HUES48 (cell line): ENCODE results near the gene AK4.
A peak's percentile ranks its signal among the peaks of the same experiment; 100 is the strongest.

Experiments
- H3K27ac ChIP-seq: one replicate; pipeline ENCODE4 v1.7.0; 2013; ENCODE audit warnings: low read depth, low read length, inconsistent platforms
- H3K27me3 ChIP-seq: 2 replicates; pipeline ENCODE4 v1.6.1; 2013; ENCODE audit warnings: mild to moderate bottlenecking, low read length; ENCODE audit not compliant: control insufficient read depth, insufficient read depth
- H3K36me3 ChIP-seq: 2 replicates; pipeline ENCODE4 v1.6.1; 2013; ENCODE audit warnings: low read length; ENCODE audit not compliant: control insufficient read depth, insufficient read depth
- H3K4me1 ChIP-seq: 2 replicates; pipeline ENCODE4 v1.6.1; 2013; ENCODE audit warnings: mild to moderate bottlenecking, low read length; ENCODE audit not compliant: control insufficient read depth, insufficient read depth
- H3K4me3 ChIP-seq: 2 replicates; pipeline ENCODE4 v1.5.1; 2013; ENCODE audit warnings: mild to moderate bottlenecking, low read depth, low read length
- H3K9ac ChIP-seq: 2 replicates; pipeline ENCODE4 v1.6.1; 2013; ENCODE audit warnings: mild to moderate bottlenecking, low read depth, low read length, moderate library complexity
- H3K9me3 ChIP-seq: 2 replicates; pipeline ENCODE4 v1.6.1; 2013; ENCODE audit warnings: low read length; ENCODE audit not compliant: control insufficient read depth, insufficient read depth

AK4 gene

DNA sequence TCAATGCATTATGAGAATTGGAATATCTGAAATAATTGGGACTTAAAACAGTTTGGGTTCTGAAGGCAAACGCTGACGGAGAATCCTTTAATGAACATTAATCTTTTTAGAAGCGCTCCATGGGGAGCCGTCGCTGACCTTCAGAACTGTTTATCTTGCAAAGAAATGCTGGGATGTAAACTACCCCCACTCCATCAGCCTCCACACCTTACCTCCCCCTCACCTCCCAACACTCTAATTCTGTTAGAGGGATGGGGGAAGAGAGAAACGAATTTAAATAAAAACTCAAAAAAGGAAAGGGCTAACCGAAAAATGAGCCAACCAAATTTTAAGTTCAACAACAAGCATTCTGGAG is 117.3 kb downstream of the AK4 start:
- Histone ChIP-seq H3K9ac (no peak overlapping the region), H3K27me3 (peaks cover 6% of the 10 kb centered on the region), H3K9me3 (no peaks in the 10 kb centered on the region), H3K4me1 (peaks cover 25% of the 10 kb centered on the region), H3K27ac (no peak overlapping the region), H3K36me3 (no peaks in the 10 kb centered on the region), H3K4me3 (peak overlapping the region; percentile 80)

DNA sequence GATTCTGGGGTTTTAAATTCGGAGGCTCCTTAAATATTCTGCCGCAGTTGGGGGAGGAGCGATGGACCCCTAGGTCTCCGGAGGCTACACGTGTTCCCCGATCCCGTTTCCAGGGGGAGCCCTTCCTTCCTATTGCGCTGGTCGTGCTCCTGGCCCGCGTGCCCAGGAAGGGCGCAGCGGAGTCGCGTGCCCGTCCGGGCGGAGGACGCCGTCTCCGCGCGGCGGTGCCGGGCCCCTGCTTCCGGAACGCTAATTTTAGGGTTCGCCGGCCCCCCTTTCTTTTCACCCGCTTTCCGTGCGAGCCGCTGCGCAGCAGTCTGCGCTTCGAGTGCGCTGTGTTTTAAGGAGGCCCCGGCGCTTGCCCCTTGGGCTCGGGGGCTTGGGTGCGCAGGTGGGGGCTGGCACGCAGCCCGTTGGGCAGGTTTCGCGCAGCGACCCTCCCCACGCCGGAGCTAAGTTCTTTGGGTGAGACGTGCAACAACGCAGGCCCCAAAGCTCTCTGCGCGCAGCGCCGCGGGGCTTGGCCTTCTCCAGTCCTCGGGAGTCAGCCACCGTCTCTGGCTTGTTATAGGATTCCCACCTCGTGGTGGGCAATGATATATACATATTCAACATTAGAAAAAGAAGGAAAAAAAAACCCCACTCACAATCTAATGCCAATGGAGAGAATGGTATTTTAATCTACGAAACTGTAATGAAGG is 117.8 kb downstream of the AK4 start:
- Histone ChIP-seq H3K36me3 (no peaks in the 10 kb centered on the region), H3K27ac (peak overlapping the region; percentile 70), H3K4me3 (peak overlapping the region; percentile 80), H3K9me3 (no peaks in the 10 kb centered on the region), H3K9ac (peak overlapping the region; percentile 76), H3K4me1 (peaks cover 25% of the 10 kb centered on the region), H3K27me3 (peaks cover 6% of the 10 kb centered on the region)

DNA sequence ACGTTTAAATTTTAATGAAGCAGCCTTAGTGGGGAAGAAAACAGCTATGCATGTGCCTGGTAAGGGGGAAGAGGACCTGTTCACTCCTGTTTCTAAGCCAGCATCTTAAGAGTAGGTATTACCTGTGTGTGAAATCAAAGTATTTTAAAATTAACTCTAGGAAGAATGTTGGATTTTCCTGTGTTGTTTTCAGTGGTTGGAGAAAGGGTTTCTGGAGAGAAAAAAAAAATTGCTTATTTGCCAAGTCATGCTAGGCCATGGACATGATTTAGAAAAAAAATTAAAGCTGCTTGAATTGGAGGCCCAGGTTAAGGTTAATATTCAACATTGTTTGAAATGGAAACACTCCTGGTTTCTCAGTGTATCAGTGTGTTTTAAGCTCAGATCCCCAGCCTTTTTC is 118.5 kb downstream of the AK4 start:
- H3K27ac ChIP-seq: no peak overlapping the region
- H3K4me3 ChIP-seq: peak overlapping the region; percentile 80
- H3K36me3 ChIP-seq: no peaks in the 10 kb centered on the region
- no peaks in the 10 kb centered on the region for H3K9me3 ChIP-seq
- H3K27me3 ChIP-seq: peaks cover 6% of the 10 kb centered on the region
- H3K9ac ChIP-seq: no peak overlapping the region
- peaks cover 25% of the 10 kb centered on the region for H3K4me1 ChIP-seq

DNA sequence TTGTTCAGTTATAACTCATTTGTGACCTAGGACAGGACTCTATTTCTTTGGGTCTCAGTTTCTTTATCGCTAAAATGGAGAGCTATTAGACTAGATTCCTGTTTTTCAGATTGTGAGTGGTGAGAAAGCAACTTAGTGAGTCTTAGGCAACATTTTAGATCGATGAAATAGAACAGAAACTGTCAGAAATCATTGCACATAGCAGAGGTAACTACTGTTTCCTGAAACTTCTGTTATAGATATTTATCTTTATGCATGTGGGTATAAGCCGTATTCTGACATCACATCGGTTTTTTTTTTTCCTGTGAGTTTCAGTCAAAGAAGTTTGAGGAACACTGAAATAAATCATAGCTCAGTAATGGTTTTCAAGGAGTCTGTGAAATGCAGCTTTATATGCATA is 119.3 kb downstream of the AK4 start:
- H3K9ac ChIP-seq: no peak overlapping the region
- no peak overlapping the region for H3K27ac ChIP-seq
- H3K4me3 ChIP-seq: no peak overlapping the region

DNA sequence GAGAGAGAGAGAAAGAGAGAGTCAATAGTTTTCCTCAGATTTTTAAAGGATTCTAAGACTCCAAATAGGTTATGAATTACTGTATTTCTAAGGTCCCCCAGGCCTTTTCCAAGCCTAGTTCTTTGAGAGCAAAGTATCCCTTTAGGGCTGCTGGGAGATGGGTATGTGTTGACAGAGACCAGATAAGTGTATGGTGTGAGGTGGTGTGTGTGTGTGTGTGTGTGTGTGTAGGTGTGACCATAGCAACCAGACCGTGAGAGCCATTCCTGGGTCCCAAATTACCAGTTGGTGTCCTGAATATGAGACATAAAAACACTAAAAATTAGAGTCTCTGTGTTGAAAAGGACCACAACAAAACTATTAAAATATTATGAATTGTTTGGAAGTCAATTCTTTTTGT is 119.7 kb downstream of the AK4 start:
- Histone ChIP-seq H3K4me3 (no peak overlapping the region), H3K27ac (peak overlapping the region; percentile 33), H3K4me1 (peaks cover 25% of the 10 kb centered on the region), H3K36me3 (no peaks in the 10 kb centered on the region), H3K27me3 (peaks cover 6% of the 10 kb centered on the region), H3K9ac (no peak overlapping the region), H3K9me3 (no peaks in the 10 kb centered on the region)

More for the DNA sequence above, 119.3 kb downstream of the AK4 start:
- Histone ChIP-seq H3K36me3 (no peaks in the 10 kb centered on the region), H3K9me3 (no peaks in the 10 kb centered on the region), H3K27me3 (peaks cover 6% of the 10 kb centered on the region), H3K4me1 (peaks cover 25% of the 10 kb centered on the region)

DNA sequence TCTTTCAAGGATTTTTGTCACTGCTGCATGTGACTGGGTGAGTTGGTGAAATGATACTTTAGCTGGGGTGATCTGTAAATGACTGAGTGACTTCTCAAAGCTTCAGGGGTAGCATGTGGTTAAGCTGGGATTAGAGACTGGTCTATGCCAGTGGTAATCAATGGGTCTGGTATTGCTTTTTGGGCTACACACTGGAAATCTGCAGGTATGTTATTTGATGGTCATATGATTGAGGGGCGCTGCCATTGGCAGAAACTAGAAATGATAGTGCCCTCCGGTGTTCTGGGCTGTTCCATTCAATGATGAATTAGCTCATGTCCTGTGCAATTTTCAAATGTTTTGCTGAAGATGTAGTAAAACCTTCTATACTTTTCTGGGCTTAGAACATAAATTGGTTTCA is 121.6 kb downstream of the AK4 start:
- Histone ChIP-seq H3K4me1 (peaks cover 21% of the 10 kb centered on the region), H3K27ac (no peak overlapping the region), H3K27me3 (peaks cover 6% of the 10 kb centered on the region), H3K4me3 (no peak overlapping the region), H3K9ac (no peak overlapping the region), H3K36me3 (no peaks in the 10 kb centered on the region), H3K9me3 (no peaks in the 10 kb centered on the region)

DNA sequence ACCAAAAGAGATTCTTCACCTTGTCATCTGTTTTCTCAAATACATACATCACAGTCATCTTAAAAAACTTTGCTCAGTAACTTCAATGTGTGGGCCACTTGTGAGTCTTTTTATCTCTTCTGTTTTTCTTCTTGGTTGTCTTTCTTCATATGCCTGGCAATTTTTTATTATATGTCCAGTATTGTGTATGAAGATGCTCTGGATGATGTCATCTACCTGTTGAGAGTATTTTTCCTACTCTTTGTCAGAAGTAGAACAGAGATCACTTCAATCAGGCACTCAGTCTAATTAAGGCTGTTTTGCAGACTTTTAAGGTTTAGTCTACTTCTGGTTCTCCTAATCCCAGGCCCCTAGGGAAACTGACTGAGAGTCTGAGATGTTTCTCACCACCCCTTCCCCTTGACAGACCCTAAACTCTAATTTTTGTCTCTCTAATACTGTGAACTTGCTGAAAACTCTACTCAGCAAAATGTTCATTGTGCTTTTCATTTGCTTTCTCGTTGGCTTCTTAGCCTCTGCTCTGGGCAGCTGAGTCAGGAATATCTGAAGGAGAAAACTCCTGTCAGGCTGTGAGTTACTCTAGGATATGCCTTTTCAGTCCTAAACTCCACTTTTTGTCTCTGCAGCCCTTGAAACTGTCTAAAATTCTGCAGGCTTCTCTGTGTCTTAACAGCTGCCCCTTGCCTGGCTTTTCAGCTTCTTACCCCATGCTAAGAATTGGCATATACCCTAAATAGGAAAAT is 128.4 kb downstream of the AK4 start:
- Histone ChIP-seq H3K9ac (no peak overlapping the region), H3K4me1 (peaks cover 40% of the 10 kb centered on the region), H3K27ac (peak overlapping the region; percentile 36)

DNA sequence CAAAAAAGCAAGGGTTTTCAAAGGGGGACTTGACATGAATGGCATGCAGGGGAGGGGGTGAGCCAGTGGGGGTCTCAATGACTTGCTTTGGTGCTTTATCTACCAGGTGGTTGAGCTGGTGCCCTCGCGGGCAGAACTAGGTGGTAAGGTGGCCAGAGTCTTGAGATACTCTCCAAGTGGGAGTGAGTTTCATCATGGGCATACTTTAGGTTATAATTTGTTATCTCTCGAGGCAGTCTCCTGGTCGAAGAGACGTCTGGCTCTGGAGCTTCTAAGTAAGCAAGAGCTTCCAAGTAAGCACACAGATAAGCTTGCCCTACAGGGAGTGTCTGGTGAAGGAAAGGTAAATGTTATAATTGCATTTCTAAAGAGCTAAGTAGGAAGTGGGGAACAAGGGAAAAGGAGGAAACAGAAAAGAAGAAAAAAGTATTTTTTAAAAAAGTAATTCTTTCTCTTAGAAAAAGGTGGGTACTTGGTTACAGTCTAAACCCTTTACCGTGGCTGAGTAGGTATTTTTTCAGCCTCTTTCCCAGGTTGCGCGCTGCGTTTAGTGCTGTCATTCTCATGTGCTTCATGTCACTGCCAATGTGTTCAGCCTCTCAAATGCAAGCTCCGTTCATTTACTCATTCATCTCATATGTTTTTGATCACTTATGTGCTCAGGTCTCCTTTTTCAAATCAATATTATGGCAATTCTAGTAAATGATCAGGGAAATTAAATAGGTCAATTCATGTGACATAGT is 129.8 kb downstream of the AK4 start:
- H3K27me3 ChIP-seq: peaks cover 4% of the 10 kb centered on the region; the same call in 1 of the 2 replicates
- no peaks in the 10 kb centered on the region for H3K9me3 ChIP-seq
- peak overlapping the region; percentile 67 for H3K27ac ChIP-seq
- peak overlapping the region; percentile 22; the same call in 1 of the 2 replicates for H3K4me3 ChIP-seq
- H3K4me1 ChIP-seq: peaks cover 49% of the 10 kb centered on the region
- no peaks in the 10 kb centered on the region for H3K36me3 ChIP-seq
- no peak overlapping the region for H3K9ac ChIP-seq

More for the DNA sequence above, 128.4 kb downstream of the AK4 start:
- no peaks in the 10 kb centered on the region for H3K36me3 ChIP-seq
- H3K27me3 ChIP-seq: peaks cover 4% of the 10 kb centered on the region; the same call in 1 of the 2 replicates
- H3K4me3 ChIP-seq: no peak overlapping the region; the same call in 1 of the 2 replicates
- no peaks in the 10 kb centered on the region for H3K9me3 ChIP-seq

DNA sequence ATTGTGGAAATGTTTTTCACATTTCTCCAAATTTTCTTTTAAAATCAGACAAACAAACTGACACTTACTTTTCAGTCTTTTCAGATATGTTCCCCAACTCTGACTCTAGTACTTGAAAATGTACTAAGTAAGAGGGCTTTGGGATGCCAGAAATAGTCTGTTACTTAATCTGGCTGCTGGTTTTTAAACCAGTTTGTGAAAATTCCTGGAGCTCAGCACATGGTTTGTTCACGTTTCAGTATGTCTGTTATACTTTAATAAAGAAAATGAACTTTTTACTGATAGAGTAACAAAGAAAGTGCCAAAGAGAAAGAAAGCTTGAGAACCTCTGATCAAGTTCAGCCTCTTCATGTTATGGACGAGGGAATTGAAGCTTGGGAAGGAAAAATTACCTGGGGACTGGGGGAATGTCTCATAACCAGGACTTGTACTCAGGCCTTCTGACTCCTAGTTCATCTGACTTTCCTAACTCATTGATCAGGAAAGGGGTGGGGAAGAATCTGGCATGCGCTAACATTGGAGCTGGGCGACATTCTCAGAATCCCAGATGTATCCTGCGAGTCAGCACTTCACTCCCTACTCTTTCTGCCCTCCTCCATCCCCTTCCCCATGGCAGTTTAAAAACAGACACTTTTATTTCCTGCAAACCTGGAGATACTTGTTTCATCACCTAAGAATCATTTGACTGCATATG is 130.5 kb downstream of the AK4 start:
- Histone ChIP-seq H3K36me3 (no peaks in the 10 kb centered on the region), H3K27ac (peak overlapping the region; percentile 67), H3K4me3 (peak overlapping the region; percentile 49), H3K27me3 (peaks cover 4% of the 10 kb centered on the region; the same call in 1 of the 2 replicates), H3K9me3 (no peaks in the 10 kb centered on the region), H3K9ac (no peak overlapping the region), H3K4me1 (peaks cover 49% of the 10 kb centered on the region)

DNA sequence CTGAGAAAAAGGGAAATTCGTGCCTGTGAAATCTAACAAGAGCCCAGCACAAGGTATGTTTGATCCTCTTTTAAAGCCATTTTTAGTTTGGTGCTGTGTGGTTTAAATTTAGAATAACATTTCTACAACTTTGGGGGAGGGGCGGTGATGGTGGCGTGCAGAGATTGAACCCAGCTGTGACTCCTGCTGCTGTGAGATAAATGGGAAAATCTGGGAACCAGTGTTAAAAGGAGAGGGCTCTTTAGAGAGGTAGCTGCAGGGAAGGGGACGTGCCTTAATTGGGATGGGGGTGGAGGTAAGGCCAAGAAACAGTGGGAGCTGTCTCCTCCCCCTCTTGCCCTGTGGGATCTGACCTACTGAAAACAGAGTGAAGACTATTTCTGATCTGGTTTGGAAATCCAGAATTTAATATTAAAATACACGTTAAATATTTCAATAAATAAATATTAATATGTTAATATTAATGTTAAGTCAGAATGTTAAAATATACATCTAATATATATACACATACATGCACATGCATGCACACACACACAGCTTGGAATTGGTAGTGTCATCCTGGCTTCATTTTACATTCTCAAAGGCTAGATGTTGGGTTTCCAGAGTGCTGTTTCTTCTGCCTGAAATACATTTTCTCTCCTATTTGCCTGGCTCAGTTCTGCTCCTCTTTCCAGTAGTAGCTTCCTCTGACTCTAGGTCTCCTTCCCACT is 131.2 kb downstream of the AK4 start:
- Histone ChIP-seq H3K9me3 (no peaks in the 10 kb centered on the region), H3K4me3 (peak overlapping the region; percentile 49), H3K27ac (peak overlapping the region; percentile 67), H3K36me3 (no peaks in the 10 kb centered on the region), H3K4me1 (peaks cover 49% of the 10 kb centered on the region), H3K27me3 (peaks cover 4% of the 10 kb centered on the region; the same call in 1 of the 2 replicates), H3K9ac (no peak overlapping the region)
